ENCODE data around the gene LSS.
"Not testable (repeated sequence)": the region's sequence is repeated elsewhere in the genome, so short reads cannot be mapped to it uniquely, and the experiment has no call there.

Gene LSS

DNA sequence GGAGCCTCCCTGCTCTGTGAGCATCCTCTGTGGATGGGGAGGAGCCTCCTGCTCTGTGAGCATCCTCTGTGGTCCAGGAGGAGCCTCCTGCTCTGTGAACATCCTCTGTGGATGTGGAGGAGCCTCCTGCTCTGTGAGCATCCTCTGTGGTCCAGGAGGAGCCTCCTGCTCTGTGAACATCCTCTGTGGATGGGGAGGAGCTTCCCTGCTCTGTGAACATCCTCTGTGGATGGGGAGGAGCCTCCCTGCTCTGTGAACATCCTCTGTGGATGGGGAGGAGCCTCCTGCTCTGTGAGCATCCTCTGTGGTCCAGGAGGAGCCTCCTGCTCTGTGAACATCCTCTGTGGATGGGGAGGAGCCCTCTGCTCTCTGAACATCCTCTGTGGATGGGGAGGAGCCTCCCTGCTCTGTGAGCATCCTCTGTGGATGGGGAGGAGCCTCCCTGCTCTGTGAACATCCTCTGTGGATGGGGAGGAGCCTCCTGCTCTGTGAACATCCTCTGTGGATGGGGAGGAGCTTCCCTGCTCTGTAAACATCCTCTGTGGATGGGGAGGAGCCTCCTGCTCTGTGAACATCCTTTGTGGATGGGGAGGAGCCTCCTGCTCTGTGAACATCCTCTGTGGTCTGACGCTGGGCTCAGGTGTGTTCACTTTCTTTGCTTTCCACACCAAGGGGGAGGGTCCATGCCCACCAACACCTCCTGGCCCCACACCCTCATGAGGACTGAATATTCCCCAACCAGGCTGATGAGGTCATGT lies 58.0 kb downstream of the LSS start:
- not testable (repeated sequence) for DNase-seq (ENCODE audit: low read depth, low spot score)

DNA sequence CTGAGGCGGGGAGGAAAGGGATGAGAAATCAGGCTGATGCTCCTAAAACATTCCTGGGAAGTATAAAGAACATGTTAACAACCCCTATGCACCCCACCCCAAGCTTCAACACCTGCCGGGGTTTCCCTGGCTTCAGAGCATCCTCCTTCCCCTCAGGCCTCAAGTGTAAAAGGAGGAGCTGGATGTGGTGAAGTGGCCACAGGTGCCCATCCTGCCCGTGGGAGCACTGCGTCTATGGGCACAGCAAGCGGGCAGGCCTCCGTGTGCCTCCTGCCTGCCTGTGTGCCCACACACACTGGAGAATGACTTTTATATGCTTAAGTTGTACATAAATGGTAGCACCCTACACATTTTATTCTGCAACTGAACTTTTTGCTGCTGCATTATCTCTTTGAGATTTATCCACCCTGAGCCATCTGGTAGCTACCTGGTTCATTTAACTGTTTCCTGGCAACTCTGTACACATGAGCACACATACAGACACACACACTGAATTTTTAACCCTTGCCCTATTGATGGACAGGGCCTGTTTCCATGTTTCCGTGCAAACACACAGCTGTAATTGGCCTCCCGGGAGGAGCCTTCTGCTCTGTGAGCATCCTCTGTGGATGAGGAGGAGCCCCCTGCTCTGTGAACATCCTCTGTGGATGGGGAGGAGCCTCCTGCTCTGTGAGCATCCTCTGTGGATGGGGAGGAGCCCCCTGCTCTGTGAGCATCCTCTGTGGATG lies 59.8 kb downstream of the LSS start:
- no peak for DNase-seq (ENCODE audit: low read depth, low spot score)

DNA sequence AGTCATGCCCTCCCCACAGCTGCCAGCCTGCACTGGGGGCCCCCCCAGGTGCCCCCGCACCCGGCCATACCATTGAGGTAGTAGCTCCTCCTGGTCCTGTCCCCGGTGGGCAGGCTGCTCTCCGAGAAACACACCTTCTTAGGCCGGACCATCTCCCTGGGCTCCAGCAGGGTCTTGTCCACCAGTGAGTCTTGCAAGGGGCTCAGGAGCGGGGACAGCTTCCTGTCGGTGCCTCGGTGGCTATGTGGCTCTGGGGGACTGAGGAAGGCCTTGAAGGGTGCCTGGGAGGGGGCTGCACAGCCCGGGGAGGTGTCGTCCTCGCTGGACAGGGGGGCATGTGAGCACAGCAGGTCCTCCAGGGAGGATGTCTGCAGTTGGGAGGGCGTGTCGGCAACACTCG lies 60.3 kb downstream of the LSS start:
- no peak for DNase-seq (ENCODE audit: low read depth, low spot score)

DNA sequence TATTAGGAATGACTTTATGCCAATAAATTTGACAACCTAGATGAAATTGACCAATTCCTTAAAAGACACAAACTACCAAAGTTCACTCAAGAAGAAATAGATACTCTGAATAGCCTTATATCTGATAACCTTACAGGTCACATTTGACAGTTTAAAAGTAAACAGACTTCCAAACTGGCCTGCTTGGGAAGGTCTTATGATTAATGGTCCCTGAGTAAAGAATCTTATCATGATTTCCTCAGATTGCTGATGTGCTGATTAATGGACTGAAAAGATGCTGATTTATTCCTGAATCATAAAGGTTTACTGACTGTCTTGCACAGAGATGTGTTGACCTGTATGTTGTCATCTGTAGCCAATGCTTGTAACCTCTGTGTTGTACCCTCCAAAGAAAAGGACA lies 63.5 kb downstream of the LSS start:
- no peak for DNase-seq (ENCODE audit: low read depth, low spot score)

DNA sequence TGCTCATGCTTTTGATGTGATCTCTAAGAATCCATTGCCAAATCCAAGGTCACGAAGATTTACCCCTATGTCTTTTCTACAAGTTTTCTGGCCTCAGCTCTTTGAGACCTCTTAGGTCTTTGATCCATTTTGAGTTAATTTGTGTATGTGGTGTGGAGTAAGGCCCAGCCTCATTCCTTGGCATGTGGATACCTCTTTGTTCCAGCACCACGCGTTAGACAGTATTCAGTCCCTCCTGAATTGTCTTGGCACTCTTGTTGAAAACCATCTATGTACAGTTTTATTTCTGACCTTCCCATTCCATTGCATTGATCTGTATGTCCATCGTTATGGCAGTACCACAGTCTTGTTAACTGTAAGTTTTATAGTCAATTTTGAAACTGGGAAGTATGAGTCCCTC lies 65.2 kb downstream of the LSS start:
- no peak for DNase-seq (ENCODE audit: low read depth, low spot score)

DNA sequence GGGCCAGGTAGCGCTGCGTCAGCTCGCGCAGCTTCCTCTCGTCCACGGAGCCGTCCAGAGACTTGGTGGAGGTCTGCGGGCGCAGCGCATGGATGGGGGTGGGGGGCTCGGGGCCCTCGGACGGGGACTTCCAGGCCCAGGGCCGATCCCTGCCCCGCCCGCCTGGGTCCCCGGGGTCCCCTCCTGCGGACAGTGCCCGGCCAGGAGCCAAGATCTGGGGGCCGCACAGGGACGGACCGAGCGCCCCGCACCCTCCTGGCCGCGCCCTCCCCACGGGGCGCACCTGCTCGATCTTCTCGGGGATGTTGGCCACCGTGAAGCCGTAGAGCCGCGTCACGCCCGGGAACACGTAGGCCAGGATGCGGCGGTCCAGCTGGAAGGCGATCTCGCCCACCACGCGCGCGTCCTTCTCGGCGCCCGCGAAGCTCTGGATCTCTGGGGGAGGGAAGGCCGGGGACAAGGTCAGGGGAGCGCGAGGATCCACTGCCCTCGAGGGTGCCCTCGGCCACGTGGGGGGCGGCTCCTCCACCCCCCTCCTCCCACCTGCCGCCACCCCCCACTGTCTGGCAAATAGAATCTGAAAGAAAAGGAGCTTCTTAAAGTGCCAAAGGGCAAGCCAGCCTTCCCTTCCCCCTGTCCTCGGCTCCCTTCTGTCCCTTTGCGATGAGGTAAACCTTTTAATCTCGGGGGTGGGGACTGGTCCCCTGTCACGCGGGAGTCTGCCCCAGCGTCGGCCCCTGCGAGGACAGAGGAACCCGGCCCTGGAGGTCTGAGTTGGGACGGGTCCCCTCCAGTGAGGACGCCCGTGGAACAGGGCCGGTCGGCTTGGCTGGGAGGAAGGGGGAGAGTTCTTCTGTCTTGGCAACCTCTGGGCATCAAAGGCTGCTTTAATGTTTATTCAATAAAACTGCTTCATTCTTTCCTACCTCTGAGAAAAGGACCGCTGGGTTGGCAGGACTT lies 66.7 kb downstream of the LSS start:
- no peak for DNase-seq (ENCODE audit: low read depth, low spot score)

DNA sequence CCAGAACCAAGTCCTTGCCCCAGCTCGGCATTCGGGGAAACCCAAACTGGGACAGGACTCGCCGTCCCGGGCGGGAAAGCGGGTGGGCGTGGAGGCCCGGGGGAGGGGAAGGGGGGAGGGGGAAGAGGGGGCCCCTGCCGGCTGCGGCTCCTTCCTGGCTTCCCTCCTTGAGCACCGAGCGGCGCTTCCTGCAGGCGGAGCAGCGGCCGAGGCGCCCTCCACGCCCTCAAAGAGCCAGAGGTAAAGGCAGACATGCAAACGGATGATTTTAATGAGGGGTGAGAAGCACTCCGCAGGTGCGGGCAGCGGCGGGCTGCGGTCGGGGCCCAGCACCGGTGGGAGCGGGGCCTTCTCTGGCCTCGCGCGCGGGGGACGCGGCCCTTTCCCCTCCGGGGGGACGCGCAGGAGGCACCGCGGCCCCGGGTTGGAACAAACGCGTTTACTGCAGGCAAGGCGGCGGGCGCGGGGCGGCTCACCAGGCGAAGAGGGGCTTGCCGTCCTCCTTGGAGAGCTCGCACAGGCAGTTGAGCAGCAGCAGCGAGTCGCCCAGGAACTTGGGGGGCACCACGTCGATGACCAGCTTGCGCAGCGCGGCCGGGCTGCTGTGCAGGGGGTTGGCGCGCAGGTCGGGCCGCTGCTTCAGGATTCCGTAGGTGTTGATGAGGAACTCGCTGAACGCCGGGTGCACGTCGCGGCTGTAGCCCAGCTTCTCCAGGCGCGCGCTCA lies 67.5 kb downstream of the LSS start:
- peak; percentile 56 for DNase-seq (ENCODE audit: low read depth, low spot score)

DNA sequence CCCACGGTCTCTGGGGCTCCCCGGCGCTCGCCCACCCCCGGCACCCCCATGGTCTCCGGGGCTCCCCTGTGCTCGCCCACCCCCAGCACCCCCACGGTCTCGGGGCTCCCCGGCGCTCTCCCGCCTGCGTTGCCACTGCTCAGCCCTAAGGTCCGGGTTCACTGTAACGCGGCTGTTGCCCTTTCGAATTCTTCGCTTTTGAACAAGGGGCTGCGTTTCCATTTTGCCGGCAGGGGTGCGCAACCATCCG lies 68.0 kb downstream of the LSS start:
- DNase-seq (ENCODE audit: low read depth, low spot score) = no peak

DNA sequence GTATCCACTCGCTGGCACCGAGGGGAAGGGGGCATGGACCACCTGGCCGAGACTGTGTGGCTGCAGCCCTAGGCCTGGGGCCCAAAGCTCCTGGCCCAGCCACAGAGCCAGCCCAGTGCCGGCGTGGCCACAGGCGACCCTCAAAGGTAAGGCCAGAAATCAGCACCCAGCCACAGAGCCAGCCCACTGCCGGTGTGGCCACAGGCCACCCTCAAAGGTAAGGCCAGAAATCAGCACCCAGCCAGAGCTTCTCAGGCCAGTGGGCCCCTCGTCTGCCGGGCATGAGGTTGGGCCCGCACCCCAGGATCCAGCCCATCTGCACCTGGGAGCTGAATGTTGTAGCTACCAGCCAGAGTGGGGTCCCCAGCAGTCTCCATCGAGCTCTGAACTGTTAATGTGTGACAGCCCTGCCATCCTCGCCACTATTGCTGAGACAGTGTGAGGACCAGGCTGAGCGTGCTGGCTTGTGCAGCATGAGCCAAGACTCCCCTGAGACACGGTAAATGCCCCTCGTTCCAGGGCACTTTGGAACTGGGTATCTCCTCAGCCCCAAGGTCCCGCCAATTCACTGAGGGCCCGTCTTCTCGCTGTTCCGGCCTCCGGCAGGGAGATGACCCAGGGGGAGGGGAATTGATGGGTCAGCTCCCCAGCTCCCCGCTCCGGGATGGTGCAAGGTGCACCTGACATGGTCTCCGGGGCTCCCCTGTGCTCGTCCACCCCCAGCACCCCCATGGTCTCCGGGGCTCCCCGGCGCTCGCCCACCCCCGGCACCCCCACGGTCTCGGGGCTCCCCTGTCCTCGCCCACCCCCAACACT lies 68.5 kb downstream of the LSS start:
- no peak for DNase-seq (ENCODE audit: low read depth, low spot score)

DNA sequence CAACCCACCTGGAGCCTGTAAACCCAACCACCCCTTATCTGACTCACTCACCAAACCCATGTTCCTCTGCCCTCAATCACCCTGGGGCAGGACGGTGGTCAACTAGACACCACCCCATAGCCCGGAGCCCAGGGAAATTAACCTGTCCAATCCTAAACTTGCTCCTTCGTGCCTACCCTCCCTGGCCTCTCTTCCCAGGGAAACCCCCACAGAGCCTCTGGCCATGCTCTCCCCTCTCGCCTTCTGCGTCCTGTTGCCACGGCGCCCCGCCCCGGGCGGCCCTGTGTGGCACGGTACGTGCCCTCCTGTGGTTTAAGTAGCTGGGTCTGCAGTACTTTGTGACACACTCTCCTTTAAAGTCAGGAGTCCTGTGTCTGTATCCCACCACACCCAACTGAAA lies 69.2 kb downstream of the LSS start:
- no peak for DNase-seq (ENCODE audit: low read depth, low spot score)

DNA sequence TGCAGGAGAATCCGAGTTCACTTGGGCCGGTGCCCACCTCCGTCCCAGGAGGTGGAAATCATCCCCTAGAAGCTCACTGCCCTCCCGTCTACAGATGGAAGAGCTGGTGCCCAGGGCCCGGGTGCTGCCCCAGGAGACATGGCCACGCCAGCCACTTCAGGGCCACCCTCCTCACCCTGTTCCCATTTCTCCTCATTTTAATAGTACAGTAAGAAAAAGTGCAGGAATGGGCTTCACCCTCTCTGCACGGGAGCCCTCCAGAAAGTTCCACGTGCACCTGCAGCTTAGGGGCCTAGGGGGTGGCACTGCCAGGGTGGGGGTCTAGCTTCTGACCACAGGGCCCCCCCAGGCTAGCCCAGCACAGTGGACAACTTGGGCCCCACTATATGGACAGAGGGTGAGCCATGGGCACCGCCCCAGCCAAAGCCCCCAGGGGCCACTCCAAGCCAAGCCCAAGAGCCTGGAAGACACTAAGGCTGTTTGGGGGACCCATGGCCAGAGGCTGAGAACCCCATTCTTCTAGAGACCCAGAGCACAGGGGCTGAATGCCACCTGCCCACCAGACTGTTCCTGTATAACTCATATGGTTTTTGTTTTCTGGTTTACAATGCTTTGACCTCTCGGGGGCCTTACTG lies 69.8 kb downstream of the LSS start:
- DNase-seq (ENCODE audit: low read depth, low spot score) = no peak

DNA sequence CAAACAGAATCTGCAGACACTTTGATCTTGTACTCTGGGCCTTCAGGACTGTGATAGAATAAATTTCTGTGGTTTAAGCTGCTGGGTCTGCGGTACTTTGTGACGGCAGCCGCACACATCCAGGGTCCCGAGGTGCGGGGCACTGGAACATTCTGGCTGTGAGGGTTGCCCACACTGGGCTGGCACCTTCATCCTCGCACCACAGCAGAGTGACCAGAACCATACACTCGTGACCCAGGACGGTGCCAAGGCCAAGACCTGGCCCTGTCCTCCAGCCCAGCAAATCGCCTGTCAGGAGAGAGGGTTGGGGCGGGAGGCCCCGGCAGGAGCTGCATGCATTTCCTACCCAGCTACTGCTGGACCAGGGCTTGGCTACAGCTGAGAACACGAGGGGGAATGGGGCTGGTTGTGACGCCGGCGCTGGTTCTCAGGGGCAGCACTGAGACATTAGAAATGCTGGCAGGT lies 70.6 kb downstream of the LSS start:
- no peak for DNase-seq (ENCODE audit: low read depth, low spot score)

DNA sequence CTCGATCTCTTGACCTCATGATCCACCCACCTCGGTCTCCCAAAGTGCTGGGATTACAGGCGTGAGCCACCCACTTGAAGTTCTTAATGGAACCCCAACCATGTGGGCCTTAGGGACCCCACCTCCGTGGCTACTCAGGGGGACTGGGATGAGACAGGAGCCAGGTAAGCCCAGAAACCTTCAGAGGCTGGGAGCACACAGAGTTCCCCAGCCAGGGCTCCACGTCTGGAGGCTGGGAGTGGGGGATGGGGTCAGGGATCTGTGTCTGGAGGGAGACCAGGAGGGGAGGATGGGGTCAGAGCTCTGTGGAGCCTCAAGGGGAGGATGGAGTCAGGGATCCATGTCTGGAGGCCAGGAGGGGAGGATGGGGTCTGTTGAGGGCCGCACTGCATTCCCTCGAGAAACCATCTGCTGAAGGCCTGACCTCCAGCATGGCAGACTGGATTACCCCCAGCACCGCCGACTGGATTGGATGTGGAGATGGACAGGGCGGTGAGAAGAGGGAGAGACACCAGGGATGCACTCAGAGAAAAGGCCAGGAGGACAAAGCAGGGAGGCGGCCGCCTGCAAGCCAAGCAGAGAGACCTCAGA lies 71.1 kb downstream of the LSS start:
- DNase-seq (ENCODE audit: low read depth, low spot score) = no peak

DNA sequence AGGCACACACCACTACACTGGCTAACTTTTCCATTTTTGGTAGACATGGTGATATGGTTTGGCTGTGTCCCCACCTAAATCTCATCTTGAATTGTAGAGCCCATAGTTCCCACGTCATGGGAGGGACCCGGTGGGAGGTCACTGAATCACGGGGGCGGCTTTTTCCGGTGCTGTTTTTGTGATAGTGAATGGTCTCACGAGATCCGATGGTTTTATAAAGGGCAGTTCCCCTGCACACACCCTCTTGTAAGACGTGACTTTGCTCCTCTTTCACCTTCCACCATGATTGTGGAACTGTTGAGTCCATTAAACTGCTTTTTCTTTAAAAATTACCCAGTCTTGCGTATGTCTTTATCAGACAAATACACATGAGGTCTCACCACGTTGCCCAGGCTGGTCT lies 71.9 kb downstream of the LSS start:
- DNase-seq (ENCODE audit: low read depth, low spot score) = no peak

DNA sequence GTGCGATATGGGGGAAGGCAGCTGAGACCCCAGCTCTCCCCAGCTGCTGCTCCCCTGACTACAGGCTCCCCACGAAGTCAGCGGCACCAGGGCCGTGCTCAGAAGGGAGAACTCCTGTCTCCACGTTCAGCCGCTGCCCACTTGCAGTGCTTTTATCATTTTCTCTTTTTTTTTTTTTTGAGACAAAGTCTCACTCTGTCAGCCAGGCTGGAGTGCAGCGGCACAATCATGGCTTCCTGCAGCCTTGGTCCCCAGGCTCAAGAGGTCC lies 72.3 kb downstream of the LSS start:
- DNase-seq (ENCODE audit: low read depth, low spot score) = no peak

DNA sequence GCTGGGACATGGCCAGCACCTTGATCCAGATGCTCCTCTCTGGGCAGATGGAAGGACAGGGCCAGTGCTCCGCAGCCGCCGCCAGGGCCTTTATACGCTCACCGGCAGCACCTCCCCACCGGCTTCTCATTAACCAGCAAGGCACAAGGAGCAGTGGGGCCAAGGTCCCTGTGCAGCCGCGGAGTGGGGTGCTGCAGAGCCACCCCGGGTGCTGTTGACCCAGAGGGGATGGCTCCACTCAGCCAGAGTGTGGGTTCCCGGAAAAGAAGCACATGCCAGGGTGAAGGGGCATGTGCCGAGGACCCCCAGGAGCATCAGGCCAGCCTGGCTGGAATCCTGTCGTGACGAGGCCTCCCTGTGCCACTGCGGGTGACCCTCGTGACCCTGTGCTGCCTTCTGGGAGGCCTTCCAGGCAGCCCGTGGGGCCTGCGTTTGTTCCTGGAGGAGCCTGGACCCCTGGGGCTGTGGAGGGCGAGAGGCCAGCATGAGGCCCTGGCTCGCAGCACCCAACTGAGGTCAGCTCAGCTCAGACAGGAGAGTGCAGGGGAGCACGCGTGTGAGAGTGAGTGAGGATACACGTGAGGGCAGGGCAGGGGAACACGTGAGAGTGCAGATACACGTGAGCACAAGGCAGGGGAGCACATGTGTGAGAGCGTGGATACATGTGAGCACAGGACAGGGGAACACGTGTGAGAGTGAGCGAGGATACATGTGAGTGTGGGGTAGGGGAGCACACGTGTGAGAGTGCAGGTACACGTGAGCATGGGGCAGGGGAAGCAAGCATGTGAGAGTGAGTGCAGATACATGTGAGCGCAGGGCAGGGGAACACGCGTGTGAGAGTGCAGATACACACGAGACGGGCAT lies 72.8 kb downstream of the LSS start, which contains the start of gene FTCD:
Gene FTCD (minus strand): TSS at position 66 of the 864 bp plus-strand sequence. CDS start 56 bp downstream, at position 10.
- DNase-seq (ENCODE audit: low read depth, low spot score) = no peak

DNA sequence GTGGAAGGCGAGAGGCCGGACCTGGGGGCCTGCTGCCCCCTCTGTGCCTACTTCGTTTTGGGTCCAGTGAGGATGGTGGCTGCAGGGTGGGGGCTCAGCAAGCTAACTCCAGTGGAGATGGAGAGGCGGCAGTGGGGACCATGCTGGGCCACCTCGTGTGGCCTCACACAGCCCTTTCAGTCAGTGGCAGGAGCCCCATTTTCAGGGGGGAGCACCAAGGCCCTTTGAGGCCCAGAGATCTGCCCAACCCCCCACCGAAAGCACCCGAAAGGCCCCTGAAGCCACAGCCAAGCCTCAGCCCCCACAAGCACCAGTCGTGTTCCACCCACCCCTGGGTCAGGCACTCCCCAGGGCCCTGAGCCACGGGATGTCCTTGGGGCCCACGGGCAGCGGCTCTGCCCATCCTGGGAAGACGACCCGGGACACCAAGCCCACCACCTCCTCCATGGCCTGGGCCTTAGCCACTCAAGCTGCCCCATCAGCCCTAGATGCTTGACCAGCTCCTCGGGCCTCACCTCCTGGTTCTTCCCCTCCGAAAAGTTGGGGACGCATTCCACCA lies 73.5 kb downstream of the LSS start:
- no peak for DNase-seq (ENCODE audit: low read depth, low spot score)

DNA sequence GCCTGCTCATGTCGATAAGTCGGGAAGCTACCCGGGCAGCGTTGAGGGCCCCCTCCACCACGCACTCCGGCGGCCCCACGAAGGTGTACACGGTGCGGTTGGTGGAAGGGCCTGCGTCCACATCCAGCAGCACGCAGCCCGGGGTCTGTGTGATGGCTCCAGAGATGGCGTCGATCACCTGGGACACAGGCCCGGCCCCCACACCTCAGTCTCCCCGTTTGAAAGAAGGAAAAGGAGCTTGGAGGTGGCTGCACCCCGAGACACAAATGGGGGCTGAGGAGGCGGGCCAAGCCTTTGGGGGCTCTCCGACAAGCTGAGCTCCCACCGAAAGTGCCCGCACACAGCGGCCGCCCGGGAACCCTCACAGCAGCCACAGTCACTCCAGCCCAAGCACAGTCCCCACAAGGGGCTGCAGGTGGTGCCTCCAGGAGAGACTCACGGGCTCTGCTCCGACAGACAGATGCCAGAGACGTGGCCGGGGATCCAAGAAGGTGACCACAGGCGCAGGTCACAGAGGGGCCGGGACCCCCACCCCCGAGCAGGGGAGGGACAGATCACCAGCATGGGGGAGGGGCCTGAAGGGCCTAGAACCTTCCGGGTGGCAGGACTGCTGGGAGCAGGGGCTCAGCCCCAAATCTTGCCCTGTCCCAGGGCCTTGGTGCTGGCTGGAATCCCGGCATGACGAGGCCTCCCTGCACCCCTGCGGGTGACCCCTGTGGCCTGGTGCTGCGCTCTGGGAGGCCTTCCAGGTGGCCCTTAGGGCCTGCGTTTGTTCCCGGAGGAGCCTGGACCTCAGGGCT lies 74.2 kb downstream of the LSS start:
- peak; percentile 0 for DNase-seq (ENCODE audit: low read depth, low spot score)

Measured in ELF-1 (cell line).